GM12878 (cell line): ENCODE data around the gene MIA3. TPM values are rescaled to one million over a fixed set of nuclear protein-coding genes. Genes with fewer than 3 reads are reported as not detected.

Experiments used
- ATAC-seq: fragments of 200-7000 bp; cut with Tn5 transposase; 3 replicates; pipeline ENCODE4 v1.9.1; 2020; ENCODE audit warnings: mild to moderate bottlenecking, moderate library complexity
- BruUV-seq: library from RNA; stranded (reverse); fragments of 400-500 nt; replicated peaks from 2 replicates; lab custom pipeline; 2021; lab: Mats Ljungman, UMichigan
- CTCF ChIA-PET: fragments of 300-600 bp; sonication (Branson Sonifier 250); formaldehyde crosslinking; extraction: SDS; loops from one replicate; lab custom pipeline; 2021; ENCODE audit warnings: inconsistent platforms; lab: Yijun Ruan, JAX
- POLR2A ChIA-PET: fragments of 350-600 bp; formaldehyde crosslinking; extraction: SDS; loops from one replicate; lab custom pipeline; 2021; ENCODE audit warnings: inconsistent platforms; lab: Charles Lee
- RAD21 ChIA-PET: fragments of 300-600 bp; sonication (Branson Sonifier 250); formaldehyde crosslinking; loops from one replicate; lab custom pipeline; 2023; ENCODE audit warnings: antibody characterized with exemption; ENCODE audit not compliant: unreplicated experiment; lab: Charles Lee
- SMC1A ChIA-PET: fragments of 300-600 bp; sonication (Branson Sonifier 250); formaldehyde crosslinking; loops from one replicate; lab custom pipeline; 2023; ENCODE audit not compliant: unreplicated experiment, uncharacterized antibody; lab: Charles Lee
- DNase-seq: peaks from one replicate; pipeline ENCODE4 v3.0.0-alpha.2; 2011; ENCODE audit warnings: low read depth, low spot score
- FAIRE-seq: peaks from 3 replicates; lab custom pipeline; 2011; peaks lifted over from hg19 to GRCh38; lab: Jason Lieb, UNC
- H2AFZ ChIP-seq: 2 replicates; pipeline ENCODE4 v1.6.0; 2011; ENCODE audit warnings: low read depth, low read length, control low read depth; ENCODE audit not compliant: control insufficient read depth
- H3K27ac ChIP-seq: 2 replicates; pipeline ENCODE4 v1.5.1; 2011; ENCODE audit warnings: control low read depth; ENCODE audit not compliant: control insufficient read depth, insufficient read depth
- H3K27me3 ChIP-seq, 2 experiments: replicated peaks in 1 of 2; 2 replicates each; pipeline versions ENCODE4 v1.6.0 to v1.6.1; 2011; ENCODE audit warnings: low read length in 1 of 2; ENCODE audit not compliant: control insufficient read depth in 2 of 2, insufficient read depth in 2 of 2
- H3K36me3 ChIP-seq, 2 experiments: 2 replicates each; pipeline ENCODE4 v1.5.1; 2011; ENCODE audit warnings: low read length in 1 of 2; ENCODE audit not compliant: control insufficient read depth in 2 of 2, insufficient read depth in 2 of 2
- H3K4me1 ChIP-seq: 2 replicates; pipeline ENCODE4 v1.6.1; 2011; ENCODE audit warnings: mild to moderate bottlenecking, low read length, moderate library complexity, mixed read lengths; ENCODE audit not compliant: control insufficient read depth, insufficient read depth
- H3K4me2 ChIP-seq: 2 replicates; pipeline ENCODE4 v1.6.0; 2011; ENCODE audit warnings: control low read depth; ENCODE audit not compliant: control insufficient read depth, insufficient read depth
- H3K4me3 ChIP-seq: fragments of 200-600 bp; sonication (generic); 2 replicates; pipeline ENCODE4 v1.5.1; 2016
- H3K79me2 ChIP-seq: 2 replicates; pipeline ENCODE4 v1.6.0; 2011; ENCODE audit warnings: low read length; ENCODE audit not compliant: control insufficient read depth, insufficient read depth
- H3K9ac ChIP-seq: 2 replicates; pipeline ENCODE4 v1.8.0; 2011; ENCODE audit warnings: low read length, control low read depth, mixed read lengths; ENCODE audit not compliant: control insufficient read depth, insufficient read depth
- H3K9me3 ChIP-seq: replicated peaks from 3 replicates; pipeline ENCODE4 v1.5.1; 2011; ENCODE audit warnings: mild to moderate bottlenecking, low read length; ENCODE audit not compliant: control insufficient read depth, insufficient read depth
- H4K20me1 ChIP-seq: 2 replicates; pipeline ENCODE4 v1.6.0; 2011; ENCODE audit not compliant: control insufficient read depth, insufficient read depth
- ATF2 ChIP-seq: IDR thresholded peaks from 2 replicates; pipeline ENCODE4 v1.6.1; 2012; ENCODE audit warnings: low read length, inconsistent platforms
- BRCA1 ChIP-seq: IDR thresholded peaks from 2 replicates; pipeline ENCODE4 v1.6.1; 2011; ENCODE audit warnings: low read depth, low read length, improper control_type of control experiment
- EZH2 ChIP-seq: IDR thresholded peaks from 2 replicates; pipeline ENCODE4 v1.6.1; 2012; ENCODE audit warnings: low read depth, mild to moderate bottlenecking, control low read depth, inconsistent platforms, low read length, borderline replicate concordance; ENCODE audit not compliant: control insufficient read depth
- FOXK2 ChIP-seq: fragments of 450-650 bp; IDR thresholded peaks from 2 replicates; pipeline ENCODE4 v1.6.1; 2017; ENCODE audit warnings: mild to moderate bottlenecking, moderate library complexity
- JUND ChIP-seq: IDR thresholded peaks from 2 replicates; pipeline ENCODE4 v1.6.1; 2012; ENCODE audit warnings: low read depth, mild to moderate bottlenecking, low read length, improper control_type of control experiment, moderate library complexity
- PAX5 ChIP-seq: IDR thresholded peaks from 2 replicates; pipeline ENCODE4 v1.6.1; 2011; ENCODE audit warnings: low read depth, low read length, borderline replicate concordance
- RELA ChIP-seq: fragments of 450-650 bp; IDR thresholded peaks from 2 replicates; pipeline ENCODE4 v1.8.0; 2014; ENCODE audit warnings: borderline replicate concordance; ENCODE audit not compliant: partially characterized antibody
- SIN3A ChIP-seq: IDR thresholded peaks from 2 replicates; pipeline ENCODE4 v1.6.1; 2012; ENCODE audit warnings: low read depth, low read length, improper control_type of control experiment
- SMAD1 ChIP-seq: fragments of 450-650 bp; IDR thresholded peaks from 2 replicates; pipeline ENCODE4 v1.6.1; 2018; ENCODE audit warnings: mild to moderate bottlenecking, low read depth; ENCODE audit not compliant: partially characterized antibody
- SRF ChIP-seq, 2 experiments: IDR thresholded peaks; 2 replicates each; pipeline ENCODE4 v1.6.1; 2011; ENCODE audit warnings: low read depth in 2 of 2, low read length in 2 of 2, mild to moderate bottlenecking in 1 of 2, moderate library complexity in 1 of 2
- ZBTB11 ChIP-seq: fragments of 450-650 bp; formaldehyde crosslinking; IDR thresholded peaks from 2 replicates; pipeline ENCODE4 v1.5.0; 2022; ENCODE audit warnings: mild to moderate bottlenecking, missing genetic modification characterization
- ZBTB40 ChIP-seq: fragments of 450-650 bp; IDR thresholded peaks from 2 replicates; pipeline ENCODE4 v1.6.1; 2016; ENCODE audit warnings: mild to moderate bottlenecking, moderate library complexity, borderline replicate concordance
- ZNF207 ChIP-seq: fragments of 450-650 bp; IDR thresholded peaks from 2 replicates; pipeline ENCODE4 v1.6.1; 2014; ENCODE audit warnings: antibody characterized with exemption, mild to moderate bottlenecking, borderline replicate concordance
- WGBS: methylation state at CpG from one replicate; pipeline ENCODE4 v1.1.6; 2016; ENCODE audit warnings: low lambda C conversion rate; ENCODE audit not compliant: insufficient replicate concordance, insufficient coverage; ENCODE audit errors: missing lambda C conversion rate; 5-methylcytosine and 5-hydroxymethylcytosine counted together
- in situ Hi-C: fragments of 300-500 bp; cut with MboI; formaldehyde crosslinking; loops from 9 replicates; pipeline ENCODE4 v1.14.3; 2018; ENCODE audit warnings: mixed read lengths
- intact Hi-C: fragments of 100-400 bp; cut with micrococcal nuclease; formaldehyde crosslinking; loops from one replicate; pipeline ENCODE4 v1.14.2; 2022; ENCODE audit not compliant: unreplicated experiment
- polyA plus RNA-seq, 11 experiments: library from polyadenylated mRNA; depleted of rRNA in 4 of 11; unstranded in 6 of 11; stranded (reverse) in 5 of 11; fragments of >200 nt; fragmentation: Nextera tagmentation in 4 of 11; fragmentation: Illumina TruSeq in 1 of 11; extraction: Ambion mirVana in 4 of 11; extraction: Trizol in 1 of 11; gene quantifications; 1 replicate in 1 of 11; 2 replicates in 10 of 11; pipeline versions ENCODE4 v1.2.1 to v1.2.3, GENCODE V29; 2011 to 2016; ENCODE audit warnings: inconsistent platforms in 2 of 11, missing spikeins in 2 of 11, low read depth in 1 of 11
- total RNA-seq, 4 experiments: library from RNA; depleted of rRNA in 3 of 4; stranded (reverse); fragments of >200 nt in 3 of 4; fragmentation: Illumina TruSeq in 1 of 4; extraction: Trizol in 1 of 4; gene quantifications; 2 replicates each; pipeline versions ENCODE4 v1.2.1 to v1.2.3, GENCODE V29; 2013 to 2021
- TF ChIP-seq, protein P1 (sequence below): IDR thresholded peaks from 2 replicates; pipeline ENCODE4 v1.6.1; 2012; ENCODE audit warnings: low read depth, low read length, improper control_type of control experiment
- TF ChIP-seq, protein P2 (sequence below): IDR thresholded peaks from 2 replicates; pipeline ENCODE4 v1.6.1; 2011; ENCODE audit warnings: low read depth, mild to moderate bottlenecking, low read length, moderate library complexity, borderline replicate concordance; ENCODE audit errors: extremely low read depth

The MIA3 gene
- total and polyA plus RNA-seq, 10 of the 15 experiments (the other 5 are each of a cell fraction or from before 2014, with no cell fraction given) = 12.9 to 50.8 (median 30.3) TPM

DNA sequence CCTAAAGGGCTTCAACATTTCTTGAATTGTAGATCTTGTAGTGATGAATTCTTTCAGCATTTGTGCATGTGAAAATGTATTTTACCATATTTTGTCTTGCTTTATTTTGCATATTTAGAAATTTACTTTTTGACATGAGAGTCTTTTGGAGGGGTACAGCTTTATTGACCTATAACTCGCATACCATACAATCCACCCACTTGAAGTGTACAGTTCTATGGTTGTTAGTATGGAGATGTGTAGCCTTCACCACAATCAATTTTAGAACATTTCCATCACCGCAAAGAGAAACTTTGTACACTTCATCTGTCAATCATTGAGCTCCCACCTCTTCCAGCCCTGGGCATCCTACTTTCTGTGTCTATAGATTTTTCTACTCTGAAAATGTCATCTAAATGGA is 7.2 kb upstream of the MIA3 start:
- FAIRE-seq (no peak), ATAC-seq (no peak), DNase-seq (no peak)
- ChIA-PET RAD21 (no interaction called here), POLR2A (no interaction called here), SMC1A (interaction anchor here (1.7 to 2.2 kb wide), 2 partner anchors 12 to 23 kb away, joined by 6 read pairs; no protein-coding TSS in a partner anchor), CTCF (interaction anchor here (0.7 to 0.9 kb wide), 2 partner anchors 9 to 17 kb away, joined by 3 read pairs; no protein-coding TSS in a partner anchor)
- Histone ChIP-seq H3K9ac (no peak overlapping the region), H3K9me3 (no peaks in the 10 kb centered on the region; the same call in 2 of the 3 replicates), H3K4me3 (no peak overlapping the region), H3K4me1 (no peaks in the 10 kb centered on the region), H3K4me2 (no peak overlapping the region), H3K79me2 (no peaks in the 10 kb centered on the region), H3K27ac (no peak overlapping the region), H2AFZ (no peak overlapping the region), H3K36me3 (no peaks in the 10 kb centered on the region), H4K20me1 (no peaks in the 10 kb centered on the region), H3K27me3 (no peaks in the 10 kb centered on the region; a peak in 1 of 4 replicates)
- intact Hi-C loops = no loop called here
- no TSS peak for BruUV-seq
- 94% methylated on average over 2 of the region's 2 CpGs for WGBS
- in situ Hi-C loops = no loop called here
- no peak for TF ChIP-seq ZNF207
- no peak for TF ChIP-seq JUND
- no peak for TF ChIP-seq ZBTB11 (CRISPR knock-in tag)
- TF ChIP-seq SRF (IDR thresholded peaks at IDR 0.05; ENCODE audit: low read depth in 2 of 2, low read length in 2 of 2) = no peak
- no peak for TF ChIP-seq ZBTB40
- TF ChIP-seq, protein P1, sequence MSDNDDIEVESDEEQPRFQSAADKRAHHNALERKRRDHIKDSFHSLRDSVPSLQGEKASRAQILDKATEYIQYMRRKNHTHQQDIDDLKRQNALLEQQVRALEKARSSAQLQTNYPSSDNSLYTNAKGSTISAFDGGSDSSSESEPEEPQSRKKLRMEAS = no peak
- no peak for TF ChIP-seq BRCA1
- TF ChIP-seq SIN3A = no peak
- TF ChIP-seq EZH2 = no peak
- TF ChIP-seq PAX5 = no peak
- TF ChIP-seq RELA = no peak
- TF ChIP-seq FOXK2 = no peak
- TF ChIP-seq ATF2 = no peak
- TF ChIP-seq SMAD1 = no peak
- TF ChIP-seq, protein P2, sequence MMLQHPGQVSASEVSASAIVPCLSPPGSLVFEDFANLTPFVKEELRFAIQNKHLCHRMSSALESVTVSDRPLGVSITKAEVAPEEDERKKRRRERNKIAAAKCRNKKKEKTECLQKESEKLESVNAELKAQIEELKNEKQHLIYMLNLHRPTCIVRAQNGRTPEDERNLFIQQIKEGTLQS = no peak
